ENCODE data around the gene TMEM62.

DNA sequence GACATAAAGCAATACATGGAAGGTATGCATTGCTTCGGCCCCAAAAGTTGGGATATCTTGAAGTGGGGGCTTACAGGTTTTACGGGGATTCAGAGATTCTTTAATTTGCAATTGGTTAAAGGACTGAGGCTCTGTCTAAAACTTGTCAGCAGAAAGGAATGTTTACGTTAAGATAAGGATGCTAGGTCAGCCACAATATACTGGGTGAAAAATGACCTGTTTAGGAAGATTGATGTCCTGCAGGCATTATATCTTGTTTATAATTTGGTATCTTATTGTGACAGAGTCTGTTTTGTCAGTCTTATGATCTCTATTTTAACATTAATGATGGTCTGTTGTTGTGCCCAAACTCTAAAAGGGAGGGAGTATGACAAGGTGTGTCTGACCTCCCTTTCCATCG is 36.5 kb downstream of the TMEM62 start:
- TF ChIP-seq, protein P1, sequence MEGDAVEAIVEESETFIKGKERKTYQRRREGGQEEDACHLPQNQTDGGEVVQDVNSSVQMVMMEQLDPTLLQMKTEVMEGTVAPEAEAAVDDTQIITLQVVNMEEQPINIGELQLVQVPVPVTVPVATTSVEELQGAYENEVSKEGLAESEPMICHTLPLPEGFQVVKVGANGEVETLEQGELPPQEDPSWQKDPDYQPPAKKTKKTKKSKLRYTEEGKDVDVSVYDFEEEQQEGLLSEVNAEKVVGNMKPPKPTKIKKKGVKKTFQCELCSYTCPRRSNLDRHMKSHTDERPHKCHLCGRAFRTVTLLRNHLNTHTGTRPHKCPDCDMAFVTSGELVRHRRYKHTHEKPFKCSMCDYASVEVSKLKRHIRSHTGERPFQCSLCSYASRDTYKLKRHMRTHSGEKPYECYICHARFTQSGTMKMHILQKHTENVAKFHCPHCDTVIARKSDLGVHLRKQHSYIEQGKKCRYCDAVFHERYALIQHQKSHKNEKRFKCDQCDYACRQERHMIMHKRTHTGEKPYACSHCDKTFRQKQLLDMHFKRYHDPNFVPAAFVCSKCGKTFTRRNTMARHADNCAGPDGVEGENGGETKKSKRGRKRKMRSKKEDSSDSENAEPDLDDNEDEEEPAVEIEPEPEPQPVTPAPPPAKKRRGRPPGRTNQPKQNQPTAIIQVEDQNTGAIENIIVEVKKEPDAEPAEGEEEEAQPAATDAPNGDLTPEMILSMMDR (IDR thresholded peaks at IDR 0.05), result no peak
- no peak for TF ChIP-seq POLR2A (IDR thresholded peaks at IDR 0.05)
- TF ChIP-seq POLR2AphosphoS5 (IDR thresholded peaks at IDR 0.05), result no peak
